ENCODE measurements around the gene ZNF74.
"Not testable (repeated sequence)": the region's sequence is repeated elsewhere in the genome, so short reads cannot be mapped to it uniquely, and the experiment has no call there.

Gene ZNF74

DNA sequence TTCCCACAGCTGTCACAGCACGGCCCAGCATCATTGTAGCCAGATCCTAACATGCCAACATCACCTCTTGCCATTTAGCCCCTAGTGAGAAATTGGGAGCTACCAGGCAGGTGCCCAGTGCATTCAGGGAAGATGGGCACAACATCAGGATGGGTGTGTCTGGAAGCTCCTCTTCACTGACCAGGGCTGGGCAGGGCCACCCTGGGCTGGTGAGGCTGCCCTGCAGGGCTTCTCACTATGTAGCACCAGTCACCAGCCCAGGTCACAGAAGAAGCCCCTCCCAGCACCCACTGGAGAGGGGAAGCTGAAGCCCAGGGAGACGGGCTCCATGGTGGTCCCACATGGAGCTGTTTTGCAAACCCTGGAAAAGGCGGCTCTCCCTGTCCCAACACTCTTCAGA lies 13.9 kb downstream of the ZNF74 start:
- no peak for DNase-seq (ENCODE audit: low spot score)
- Histone ChIP-seq H3K36me3 (ENCODE audit: low read depth) (no peaks in the 10 kb centered on the region), H3K27ac (ENCODE audit: poor library complexity, severe bottlenecking) (no peak overlapping the region), H3K27me3 (ENCODE audit: insufficient read depth, poor library complexity, severe bottlenecking) (no peaks in the 10 kb centered on the region), H3K4me3 (ENCODE audit: severe bottlenecking) (no peak overlapping the region), H3K9me3 (ENCODE audit: severe bottlenecking) (peaks cover 5% of the 10 kb centered on the region), H3K4me1 (ENCODE audit: insufficient read depth, poor library complexity, severe bottlenecking) (no peaks in the 10 kb centered on the region)
- no peak for ATAC-seq (ENCODE audit: low read depth)
- TF ChIP-seq, protein P1, sequence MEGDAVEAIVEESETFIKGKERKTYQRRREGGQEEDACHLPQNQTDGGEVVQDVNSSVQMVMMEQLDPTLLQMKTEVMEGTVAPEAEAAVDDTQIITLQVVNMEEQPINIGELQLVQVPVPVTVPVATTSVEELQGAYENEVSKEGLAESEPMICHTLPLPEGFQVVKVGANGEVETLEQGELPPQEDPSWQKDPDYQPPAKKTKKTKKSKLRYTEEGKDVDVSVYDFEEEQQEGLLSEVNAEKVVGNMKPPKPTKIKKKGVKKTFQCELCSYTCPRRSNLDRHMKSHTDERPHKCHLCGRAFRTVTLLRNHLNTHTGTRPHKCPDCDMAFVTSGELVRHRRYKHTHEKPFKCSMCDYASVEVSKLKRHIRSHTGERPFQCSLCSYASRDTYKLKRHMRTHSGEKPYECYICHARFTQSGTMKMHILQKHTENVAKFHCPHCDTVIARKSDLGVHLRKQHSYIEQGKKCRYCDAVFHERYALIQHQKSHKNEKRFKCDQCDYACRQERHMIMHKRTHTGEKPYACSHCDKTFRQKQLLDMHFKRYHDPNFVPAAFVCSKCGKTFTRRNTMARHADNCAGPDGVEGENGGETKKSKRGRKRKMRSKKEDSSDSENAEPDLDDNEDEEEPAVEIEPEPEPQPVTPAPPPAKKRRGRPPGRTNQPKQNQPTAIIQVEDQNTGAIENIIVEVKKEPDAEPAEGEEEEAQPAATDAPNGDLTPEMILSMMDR (IDR thresholded peaks at IDR 0.05; ENCODE audit: poor library complexity, severe bottlenecking) = no peak

DNA sequence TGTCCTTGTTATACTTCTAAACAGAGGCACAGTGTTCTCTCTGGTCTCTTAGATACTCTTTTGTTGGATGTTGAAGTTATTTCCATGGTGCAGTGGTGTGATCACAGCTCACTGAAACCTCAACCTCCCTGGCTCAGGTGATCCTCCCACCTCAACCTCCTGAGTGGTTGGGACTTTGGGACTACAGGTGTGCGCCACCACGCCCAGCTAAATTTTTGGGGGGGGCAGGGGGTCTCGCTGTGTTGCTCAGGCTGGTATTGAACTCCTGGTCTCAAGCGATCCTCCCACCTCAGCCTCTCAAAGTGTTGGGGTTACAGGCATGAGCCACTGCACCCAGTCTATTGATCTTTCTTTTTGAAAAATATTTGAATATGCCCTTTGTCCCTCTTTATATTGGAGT lies 14.9 kb downstream of the ZNF74 start:
- Histone ChIP-seq H3K4me1 (ENCODE audit: insufficient read depth, poor library complexity, severe bottlenecking) (no peaks in the 10 kb centered on the region), H3K36me3 (ENCODE audit: low read depth) (no peaks in the 10 kb centered on the region), H3K27me3 (ENCODE audit: insufficient read depth, poor library complexity, severe bottlenecking) (no peaks in the 10 kb centered on the region), H3K27ac (ENCODE audit: poor library complexity, severe bottlenecking) (no peak overlapping the region), H3K9me3 (ENCODE audit: severe bottlenecking) (peaks cover 5% of the 10 kb centered on the region), H3K4me3 (ENCODE audit: severe bottlenecking) (no peak overlapping the region)
- ATAC-seq (ENCODE audit: low read depth) = no peak
- TF ChIP-seq, protein P1 (IDR thresholded peaks at IDR 0.05; ENCODE audit: poor library complexity, severe bottlenecking) = no peak
- no peak for DNase-seq (ENCODE audit: low spot score)

DNA sequence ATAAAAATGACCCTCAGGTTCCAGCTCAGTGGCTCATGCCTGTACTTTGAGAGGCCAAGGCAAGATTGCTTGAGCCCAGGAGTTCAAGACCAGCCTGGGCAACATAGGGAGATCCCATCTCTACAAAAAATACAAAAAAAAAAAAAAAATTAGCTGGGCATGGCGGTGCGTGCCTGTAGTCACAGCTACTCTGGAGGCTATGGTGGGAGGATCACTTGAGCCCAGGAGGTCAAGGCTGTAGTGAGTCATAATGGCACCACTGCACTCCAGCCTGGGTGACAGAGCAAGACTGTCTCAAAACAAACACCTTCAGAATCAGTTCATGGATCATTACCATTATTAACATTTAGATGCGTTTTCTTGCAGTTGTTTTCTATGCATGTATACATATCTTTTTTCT lies 15.4 kb downstream of the ZNF74 start:
- not testable (repeated sequence) for DNase-seq (ENCODE audit: low spot score); H3K36me3 ChIP-seq (ENCODE audit: low read depth); H3K4me1 ChIP-seq (ENCODE audit: insufficient read depth, poor library complexity, severe bottlenecking); H3K27ac ChIP-seq (ENCODE audit: poor library complexity, severe bottlenecking); H3K4me3 ChIP-seq (ENCODE audit: severe bottlenecking); ATAC-seq (ENCODE audit: low read depth); H3K9me3 ChIP-seq (ENCODE audit: severe bottlenecking); H3K27me3 ChIP-seq (ENCODE audit: insufficient read depth, poor library complexity, severe bottlenecking)

DNA sequence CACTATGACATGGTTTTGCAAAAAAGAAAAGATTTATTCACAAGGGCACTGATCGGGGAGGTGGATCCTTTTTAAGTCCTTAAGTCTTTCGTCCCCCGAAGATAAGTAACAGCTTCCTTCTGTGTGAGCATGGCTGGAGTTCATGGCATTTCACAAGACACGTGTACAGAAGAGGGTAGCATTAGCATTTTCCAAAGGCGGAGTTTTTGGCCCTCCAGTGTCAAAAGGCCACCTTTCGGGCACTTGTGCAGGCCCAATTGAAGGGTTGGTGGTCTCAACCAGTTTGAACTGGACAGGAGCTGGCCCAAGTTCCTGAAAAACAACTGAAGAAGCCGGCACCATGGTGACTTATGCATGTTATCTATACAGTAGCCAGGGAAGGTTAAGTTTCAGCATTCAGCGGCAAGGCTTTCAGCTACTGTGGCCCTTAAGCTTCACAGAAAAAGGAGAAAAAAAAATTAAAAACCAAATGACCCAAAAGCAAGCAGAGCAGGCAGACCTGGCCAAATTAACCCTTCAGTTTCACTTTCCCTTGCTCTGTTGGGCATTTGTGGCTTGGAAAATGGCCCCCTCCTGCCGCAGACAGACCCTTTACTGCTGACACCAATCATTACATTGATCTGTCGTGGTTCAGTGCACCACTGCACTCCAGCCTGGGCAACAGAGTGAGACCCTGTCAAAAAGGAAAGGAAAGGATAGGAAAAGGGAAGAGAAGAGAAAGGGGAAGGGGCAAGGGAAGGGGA lies 18.7 kb downstream of the ZNF74 start:
- TF ChIP-seq, protein P1 (IDR thresholded peaks at IDR 0.05; ENCODE audit: poor library complexity, severe bottlenecking) = no peak

DNA sequence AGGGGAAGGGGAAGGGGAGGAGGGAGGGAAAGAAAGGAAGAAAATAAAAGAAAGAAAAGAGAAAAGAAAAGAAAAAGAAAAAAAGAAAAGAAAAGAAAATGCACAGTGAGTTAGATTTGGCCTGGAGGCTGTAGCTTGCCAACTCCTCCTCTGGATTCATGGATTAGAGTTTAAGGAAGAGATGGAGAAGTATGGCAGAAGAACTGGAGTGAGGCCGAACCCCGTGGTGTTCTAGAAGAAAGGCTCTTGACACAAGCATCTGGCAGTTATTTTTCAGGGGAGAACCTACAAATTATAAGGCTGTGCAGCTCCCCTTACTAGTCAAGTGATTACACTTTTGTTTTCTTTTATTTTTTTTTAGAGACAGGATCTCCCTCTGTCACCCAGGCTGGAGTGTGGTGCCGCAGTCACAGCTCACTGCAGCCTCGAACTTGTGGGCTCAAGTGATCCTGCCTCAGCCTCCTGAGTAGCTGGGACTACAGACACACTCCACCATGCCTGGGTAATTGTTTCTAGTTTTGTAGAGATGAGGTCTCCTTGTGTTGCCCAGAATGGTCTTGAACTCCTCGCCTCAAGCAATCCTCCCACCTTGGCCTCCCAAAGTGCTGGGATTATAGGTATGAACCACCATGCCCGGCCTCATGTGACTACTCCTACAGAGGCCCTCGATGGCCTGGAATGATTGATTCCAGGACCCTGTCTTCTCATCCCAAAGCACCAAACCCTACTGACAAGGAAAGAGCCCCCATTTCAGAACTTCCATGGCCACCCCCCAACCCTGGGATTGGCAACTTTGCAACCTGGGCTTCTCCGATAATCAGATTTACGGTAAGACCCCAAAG lies 19.5 kb downstream of the ZNF74 start:
- Histone ChIP-seq H3K9me3 (ENCODE audit: severe bottlenecking) (peaks cover under 1% of the 10 kb centered on the region), H3K27ac (ENCODE audit: poor library complexity, severe bottlenecking) (no peak overlapping the region), H3K36me3 (ENCODE audit: low read depth) (no peaks in the 10 kb centered on the region), H3K27me3 (ENCODE audit: insufficient read depth, poor library complexity, severe bottlenecking) (no peaks in the 10 kb centered on the region), H3K4me1 (ENCODE audit: insufficient read depth, poor library complexity, severe bottlenecking) (no peaks in the 10 kb centered on the region), H3K4me3 (ENCODE audit: severe bottlenecking) (no peak overlapping the region)
- TF ChIP-seq, protein P1 (IDR thresholded peaks at IDR 0.05; ENCODE audit: poor library complexity, severe bottlenecking) = no peak
- no peak for DNase-seq (ENCODE audit: low spot score)
- no peak for ATAC-seq (ENCODE audit: low read depth)

More for the DNA sequence above, 18.7 kb downstream of the ZNF74 start:
- DNase-seq (ENCODE audit: low spot score) = no peak
- no peaks in the 10 kb centered on the region for H3K36me3 ChIP-seq (ENCODE audit: low read depth)
- H3K4me3 ChIP-seq (ENCODE audit: severe bottlenecking) = no peak overlapping the region
- H3K4me1 ChIP-seq (ENCODE audit: insufficient read depth, poor library complexity, severe bottlenecking) = no peaks in the 10 kb centered on the region
- H3K27me3 ChIP-seq (ENCODE audit: insufficient read depth, poor library complexity, severe bottlenecking) = no peaks in the 10 kb centered on the region
- peaks cover 3% of the 10 kb centered on the region for H3K9me3 ChIP-seq (ENCODE audit: severe bottlenecking)
- no peak for ATAC-seq (ENCODE audit: low read depth)
- no peak overlapping the region for H3K27ac ChIP-seq (ENCODE audit: poor library complexity, severe bottlenecking)

All from RWPE2 (cell line).